Peyer's patch (tissue), 4 donors: ENCODE data around the gene STYXL2.

Experiments used
- CTCF ChIP-seq, 6 experiments: fragments of 450-650 bp in 4 of 6; fragments of 200-600 bp in 2 of 6; sonication (generic) in 1 of 6; IDR thresholded peaks; one replicate each; pipeline ENCODE4 v1.5.1; 2017 to 2019; ENCODE audit warnings: antibody characterized with exemption in 6 of 6, mild to moderate bottlenecking in 3 of 6, moderate library complexity in 1 of 6
- POLR2A ChIP-seq, 2 donors: fragments of 450-650 bp; IDR thresholded peaks; one replicate each; pipeline ENCODE4 v1.5.1; 2017; ENCODE audit warnings: antibody characterized with exemption in 2 of 2, mild to moderate bottlenecking in 2 of 2, moderate library complexity in 2 of 2

- TF ChIP-seq POLR2A (IDR thresholded peaks at IDR 0.05) (no peak), CTCF (IDR thresholded peaks at IDR 0.05) (no peak)
Observed at GRCh38 chr1:167100730-167101129, 6.9 kb downstream of the STYXL2 start.
